Body of pancreas (tissue), 4 donors: ENCODE measurements around the gene MSI2. TPM values are rescaled to one million over a fixed set of nuclear protein-coding genes. Genes with fewer than 3 reads are reported as not detected.

ENCODE experiments used
- ATAC-seq: fragments of 150-250 bp; one replicate; pipeline ENCODE4 v1.9.1; 2016
- DNase-seq, 4 donors: peaks; one replicate each; pipeline ENCODE4 v3.0.0-alpha.2; 2019
- H3K27ac ChIP-seq, 4 donors: fragments of 200-600 bp; sonication (generic); 1 replicate in 3 of 4; 2 replicates in 1 of 4; pipeline versions ENCODE4 v1.5.1 to v1.6.1; 2016 to 2019; ENCODE audit warnings: mild to moderate bottlenecking in 1 of 4, mixed read lengths in 1 of 4, moderate library complexity in 1 of 4
- H3K27me3 ChIP-seq, 2 donors: fragments of 200-600 bp; sonication (generic); one replicate each; pipeline ENCODE4 v1.6.0; 2016; ENCODE audit warnings: mild to moderate bottlenecking in 1 of 2
- H3K36me3 ChIP-seq, 2 donors: fragments of 200-600 bp; sonication (generic); replicated peaks in 1 of 2; 2 replicates each; pipeline ENCODE4 v1.5.1; 2016; ENCODE audit warnings: low read depth in 2 of 2; ENCODE audit not compliant: insufficient read depth in 1 of 2
- H3K4me1 ChIP-seq: fragments of 200-600 bp; sonication (generic); one replicate; pipeline ENCODE4 v1.6.0; 2016
- H3K4me3 ChIP-seq, 2 donors: fragments of 200-600 bp; sonication (generic); 1 replicate in 1 of 2; 2 replicates in 1 of 2; pipeline ENCODE4 v1.5.1; 2016 to 2019
- H3K9me3 ChIP-seq, 3 donors: fragments of 200-600 bp; sonication (generic); 1 replicate in 2 of 3; 2 replicates in 1 of 3; pipeline ENCODE4 v1.5.1; 2016
- CTCF ChIP-seq, 7 experiments: fragments of 450-650 bp in 4 of 7; fragments of 200-600 bp in 3 of 7; sonication (generic) in 3 of 7; IDR thresholded peaks; one replicate each; pipeline ENCODE4 v1.5.1; 2016 to 2019; ENCODE audit warnings: antibody characterized with exemption in 7 of 7
- POLR2A ChIP-seq, 3 donors: fragments of 450-650 bp; IDR thresholded peaks; one replicate each; pipeline ENCODE4 v1.6.1; 2016; ENCODE audit warnings: antibody characterized with exemption in 3 of 3, mild to moderate bottlenecking in 2 of 3
- WGBS, 2 donors: methylation state at CpG; one replicate each; pipeline ENCODE4 v1.1.5; 2017; 5-methylcytosine and 5-hydroxymethylcytosine counted together
- intact Hi-C: fragments of 100-400 bp; cut with DNase I; formaldehyde crosslinking; loops from one replicate; pipeline ENCODE4 v1.15.1; 2023
- total RNA-seq, 2 donors: library from RNA; depleted of rRNA; stranded (reverse); fragments of >200 nt; gene quantifications; one replicate each; pipeline ENCODE4 v1.1.0, GENCODE V29; 2016

The MSI2 gene
- total RNA-seq, 2 donors from 2014 or later: 21.1 to 28.5 TPM

GRCh38 chr17:57372156-57372555 is 115.8 kb downstream of the MSI2 start:
- 18 to 20% methylated on average over 3 of the region's 3 CpGs for WGBS, 2 donors
- Histone ChIP-seq H3K9me3 (no peaks in the 10 kb centered on the region), H3K36me3 (no peaks in the 10 kb centered on the region), H3K4me1 (peaks cover 54% of the 10 kb centered on the region), H3K4me3 (no peak overlapping the region), H3K27me3 (no peaks in the 10 kb centered on the region), H3K27ac (peak overlapping the region in 3 of 4 donors; percentile 50 to 70 (median 58))
- intact Hi-C loops: no loop called here
- DNase-seq (no peak), ATAC-seq (peak; percentile 41)
- TF ChIP-seq POLR2A (IDR thresholded peaks at IDR 0.05) (no peak), CTCF (IDR thresholded peaks at IDR 0.05) (no peak)

- TF ChIP-seq POLR2A (IDR thresholded peaks at IDR 0.05) (no peak), CTCF (IDR thresholded peaks at IDR 0.05) (no peak)
- Histone ChIP-seq H3K27ac (peak overlapping the region in 3 of 4 donors; percentile 50 to 70 (median 58)), H3K9me3 (no peaks in the 10 kb centered on the region), H3K36me3 (no peaks in the 10 kb centered on the region), H3K4me3 (no peak overlapping the region), H3K27me3 (no peaks in the 10 kb centered on the region), H3K4me1 (peaks cover 47% of the 10 kb centered on the region)
- intact Hi-C loops: no loop called here
- WGBS, 2 donors: 61 to 72% methylated on average over 4 of the region's 4 CpGs
- no peak for DNase-seq
- peak; percentile 34 for ATAC-seq
These were observed 116.7 kb downstream of the MSI2 start for GRCh38 chr17:57373048-57373447.

- WGBS, 2 donors: 88 to 98% methylated on average over 2 of the region's 2 CpGs
- no peaks in the 10 kb centered on the region for H3K9me3 ChIP-seq
- DNase-seq: no peak
- peak overlapping the region in 3 of 4 donors; percentile 50 to 70 (median 58) for H3K27ac ChIP-seq
- ATAC-seq: no peak
- H3K27me3 ChIP-seq: no peaks in the 10 kb centered on the region
- H3K36me3 ChIP-seq: no peaks in the 10 kb centered on the region
- peaks cover 41% of the 10 kb centered on the region for H3K4me1 ChIP-seq
- TF ChIP-seq CTCF (IDR thresholded peaks at IDR 0.05) (no peak), POLR2A (IDR thresholded peaks at IDR 0.05) (no peak)
- no peak overlapping the region for H3K4me3 ChIP-seq
- intact Hi-C loops: no loop called here
These were observed 117.4 kb downstream of the MSI2 start for GRCh38 chr17:57373756-57374155.

GRCh38 chr17:57375040-57375769 is 118.9 kb downstream of the MSI2 start:
- 87% methylated on average over 11 of the region's 11 CpGs for WGBS, 2 donors
- ATAC-seq (no peak), DNase-seq (no peak)
- H3K4me3 ChIP-seq: no peak overlapping the region
- H3K27ac ChIP-seq: no peak overlapping the region
- peaks cover 39% of the 10 kb centered on the region for H3K4me1 ChIP-seq
- H3K9me3 ChIP-seq: no peaks in the 10 kb centered on the region
- H3K36me3 ChIP-seq: no peaks in the 10 kb centered on the region
- no peaks in the 10 kb centered on the region for H3K27me3 ChIP-seq
- intact Hi-C loops: no loop called here
- TF ChIP-seq POLR2A (IDR thresholded peaks at IDR 0.05) (no peak), CTCF (IDR thresholded peaks at IDR 0.05) (no peak)

- TF ChIP-seq CTCF (IDR thresholded peaks at IDR 0.05) (no peak), POLR2A (IDR thresholded peaks at IDR 0.05) (no peak)
- Histone ChIP-seq H3K4me3 (no peak overlapping the region), H3K27ac (no peak overlapping the region), H3K4me1 (peaks cover 33% of the 10 kb centered on the region), H3K9me3 (no peaks in the 10 kb centered on the region), H3K36me3 (no peaks in the 10 kb centered on the region), H3K27me3 (no peaks in the 10 kb centered on the region)
- DNase-seq: no peak
- intact Hi-C loops: no loop called here
- WGBS, 2 donors: 79 to 83% methylated on average over 12 of the region's 12 CpGs
- no peak for ATAC-seq
These were observed 119.5 kb downstream of the MSI2 start for GRCh38 chr17:57375770-57376225.
